GM12873 (cell line): ENCODE measurements around the gene DNAJC27.

Experiments
- CTCF ChIP-seq: IDR thresholded peaks from 2 replicates; pipeline ENCODE4 v1.5.1; 2012; ENCODE audit warnings: low read depth, mild to moderate bottlenecking, moderate library complexity, low read length, control low read depth; ENCODE audit not compliant: insufficient read depth; ENCODE audit errors: missing control alignments

The DNAJC27 gene

DNA sequence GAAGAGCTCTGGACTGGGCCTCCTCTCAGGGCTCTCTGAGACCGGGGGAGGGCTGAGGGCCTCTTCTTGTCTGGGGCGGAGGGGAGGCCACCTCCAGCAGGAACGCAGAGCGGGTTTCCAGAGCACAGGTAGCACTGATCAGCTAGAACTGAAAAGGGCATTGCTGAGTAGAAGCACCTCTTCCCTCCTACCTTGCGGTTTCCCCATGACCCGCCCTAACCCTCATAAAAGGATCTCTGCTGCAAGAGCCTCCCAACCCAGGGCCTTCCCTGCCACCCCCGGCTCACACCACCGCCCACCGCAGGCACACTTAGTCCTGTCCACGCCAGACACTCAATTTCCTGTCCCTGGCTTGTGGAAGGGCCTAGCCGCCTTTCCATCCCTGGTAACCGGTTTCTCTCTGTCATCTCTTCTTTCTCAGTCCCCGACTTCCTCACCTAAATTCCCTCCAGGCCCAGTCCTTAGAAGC lies 52.7 kb downstream of the DNAJC27 start:
- no peak for TF ChIP-seq CTCF

- no peak for TF ChIP-seq CTCF
These were observed 53.3 kb downstream of the DNAJC27 start for GRCh38 chr2:24918326-24919036.

- TF ChIP-seq CTCF: no peak
These were observed 53.9 kb downstream of the DNAJC27 start for GRCh38 chr2:24917731-24918325.

- no peak for TF ChIP-seq CTCF
These were observed 54.7 kb downstream of the DNAJC27 start for GRCh38 chr2:24917086-24917485.

DNA sequence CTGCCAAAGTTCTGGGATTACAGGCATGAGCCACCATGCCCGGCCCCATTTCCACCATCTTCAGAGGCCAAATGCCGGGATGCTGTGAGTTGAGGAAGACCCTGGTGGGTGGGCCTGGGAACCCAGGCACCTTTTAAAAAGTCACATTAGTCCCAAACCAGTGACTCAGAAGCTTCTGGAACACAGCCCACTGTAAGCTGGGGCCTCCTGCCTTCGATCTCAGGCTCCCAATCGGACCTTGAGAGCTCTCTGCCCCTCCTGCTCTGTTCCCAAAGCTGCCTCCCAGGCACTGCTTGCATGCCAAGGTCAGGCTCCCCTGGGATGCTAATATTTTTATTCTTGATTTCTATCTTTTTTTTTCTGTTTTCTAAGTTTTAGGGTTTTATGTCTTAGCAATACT lies 56.0 kb downstream of the DNAJC27 start:
- no peak for TF ChIP-seq CTCF

GRCh38 chr2:24915175-24915574 lies 56.6 kb downstream of the DNAJC27 start:
- no peak for TF ChIP-seq CTCF

- no peak for TF ChIP-seq CTCF
These were observed 57.0 kb downstream of the DNAJC27 start for GRCh38 chr2:24914713-24915112.
